Islet of Langerhans (tissue), 1 donor: ENCODE data around the gene MB.
"Not testable (repeated sequence)": the region's sequence is repeated elsewhere in the genome, so short reads cannot be mapped to it uniquely, and the experiment has no call there.

Source experiments
- FAIRE-seq: peaks from one replicate; lab custom pipeline; 2011; peaks lifted over from hg19 to GRCh38; lab: Jason Lieb, UNC

Gene MB

GRCh38 chr22:35637254-35637653, 20.1 kb upstream of the MB start:
- no peak for FAIRE-seq

DNA sequence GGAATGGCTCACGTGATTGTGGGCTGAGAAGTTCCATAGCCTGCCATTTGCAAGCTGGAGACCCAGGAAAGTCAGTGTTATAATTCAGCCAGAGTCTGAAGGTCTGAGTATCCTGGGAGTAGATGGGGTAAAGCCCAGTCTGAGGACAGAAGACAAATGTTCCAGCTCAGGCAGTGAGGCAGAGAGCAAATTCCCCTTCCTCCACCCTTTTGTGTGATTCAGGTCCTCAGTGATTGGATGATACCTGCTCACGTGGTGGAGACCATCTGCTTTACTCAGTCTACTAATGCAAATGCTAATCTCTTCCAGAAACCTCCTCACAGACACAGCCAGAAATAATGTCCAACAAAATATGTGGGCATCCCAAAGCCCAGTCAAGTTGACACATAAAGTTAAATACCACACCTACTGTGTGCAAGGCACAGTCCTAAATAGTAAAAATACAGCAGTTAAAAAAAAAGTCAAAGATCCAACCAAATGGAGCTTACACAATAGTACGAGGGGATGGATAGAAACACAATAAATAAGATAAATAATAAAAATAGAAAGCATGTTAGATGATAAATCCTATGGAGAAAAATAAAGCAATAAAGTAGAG, 17.9 kb upstream of the MB start:
- no peak for FAIRE-seq

GRCh38 chr22:35634015-35634414, 16.9 kb upstream of the MB start:
- FAIRE-seq: no peak

DNA sequence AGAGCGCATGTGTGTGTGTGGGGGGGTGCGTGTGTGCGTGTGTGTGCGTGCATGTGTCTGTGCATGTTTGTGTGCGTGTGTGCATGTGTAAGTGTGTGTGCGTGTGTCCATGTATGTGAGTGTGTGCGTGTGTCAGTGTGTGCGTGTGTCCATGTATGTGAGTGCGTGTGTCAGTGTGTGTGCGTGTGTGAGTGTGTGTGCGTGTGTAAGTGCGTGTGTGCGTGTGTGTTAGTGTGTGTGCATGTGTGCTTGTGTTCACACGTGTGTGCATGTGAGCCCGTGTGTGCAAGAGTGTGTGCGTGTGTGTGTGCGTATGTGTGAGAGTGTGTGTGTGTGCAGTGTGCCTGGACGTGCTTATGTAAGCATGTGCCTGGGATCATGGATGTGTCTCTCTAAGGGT, 16.4 kb upstream of the MB start:
- no peak for FAIRE-seq

DNA sequence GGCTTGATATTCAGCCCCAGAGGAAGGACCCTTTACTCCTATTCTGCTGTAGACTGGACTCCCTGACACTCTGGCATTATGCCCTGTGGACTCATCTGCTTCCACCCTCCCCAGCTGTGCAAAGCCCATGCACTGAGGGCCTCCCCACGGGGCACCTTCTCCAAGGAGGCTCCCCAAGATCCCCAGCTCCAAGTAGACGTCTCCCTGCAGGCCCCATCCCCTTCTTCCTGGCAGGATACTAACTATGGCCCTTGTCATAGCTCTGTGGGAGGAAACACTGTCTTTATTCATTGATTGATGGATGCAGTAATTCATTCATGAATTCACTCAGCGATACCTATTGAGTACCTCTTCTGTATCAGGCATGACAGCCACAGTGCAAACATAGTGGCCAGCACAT, 15.8 kb upstream of the MB start:
- FAIRE-seq: no peak

- no peak for FAIRE-seq
Observed at GRCh38 chr22:35631597-35631996, 14.5 kb upstream of the MB start.

DNA sequence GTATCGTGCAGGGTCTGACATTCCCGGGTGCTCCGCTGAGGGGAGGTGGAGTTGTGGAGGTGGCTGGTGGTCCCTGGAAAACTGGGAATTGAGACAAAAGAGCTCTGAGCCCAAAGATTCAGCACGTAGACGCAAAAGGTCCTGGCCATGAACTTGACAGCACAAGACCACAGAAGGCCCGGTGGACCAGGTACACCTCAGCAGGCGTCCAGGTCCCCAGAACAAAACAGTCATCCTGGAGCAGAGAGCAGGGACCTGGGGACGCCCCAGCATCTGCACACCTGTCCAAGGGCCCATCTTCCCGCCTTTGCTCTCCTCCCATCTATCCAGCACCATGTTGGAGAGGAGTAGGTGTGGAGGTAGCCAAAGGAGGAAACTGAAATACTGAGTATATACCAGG, 13.8 kb upstream of the MB start:
- FAIRE-seq: no peak

- no peak for FAIRE-seq
Observed at GRCh38 chr22:35630387-35630793, 13.3 kb upstream of the MB start.

DNA sequence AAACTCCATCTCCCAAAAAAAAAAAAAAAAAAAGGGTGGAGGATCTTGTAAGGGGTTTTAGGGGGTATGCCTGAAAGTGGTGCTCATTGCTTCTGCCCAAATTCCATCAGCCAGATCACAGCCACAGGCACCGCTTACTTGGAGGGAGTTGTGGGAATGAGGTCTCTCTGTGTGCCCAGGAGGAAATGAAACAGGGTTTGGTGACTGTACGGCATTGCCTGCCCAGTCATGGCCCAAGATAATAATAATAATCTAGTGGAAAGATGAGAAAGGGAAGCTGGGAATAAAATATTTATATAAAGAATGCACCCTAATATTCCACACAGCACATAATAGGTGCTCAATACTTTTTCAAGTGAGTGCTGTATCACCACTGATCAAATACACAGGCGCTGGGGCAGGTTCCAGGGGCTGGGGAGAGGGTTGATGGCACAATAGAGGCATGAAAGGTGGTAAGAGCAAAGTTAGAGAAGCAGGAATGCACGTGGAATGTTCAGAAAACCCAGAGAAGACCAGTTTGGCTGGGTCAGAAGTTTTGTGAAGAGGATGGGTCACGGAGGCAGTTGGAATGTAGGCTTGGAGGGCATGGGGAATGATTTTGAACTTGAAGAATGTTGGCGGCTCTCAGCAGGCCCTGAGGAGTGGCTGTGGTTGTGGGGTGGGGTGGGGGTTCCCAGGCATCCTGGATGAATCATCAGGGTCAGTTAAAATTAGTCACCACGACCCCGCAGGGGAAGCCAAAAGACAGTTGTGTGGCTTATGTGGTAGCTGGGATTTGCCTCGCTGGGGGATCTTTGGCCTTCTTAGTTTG, 12.5 kb upstream of the MB start:
- no peak for FAIRE-seq

GRCh38 chr22:35628732-35629131, 11.6 kb upstream of the MB start:
- FAIRE-seq: no peak

DNA sequence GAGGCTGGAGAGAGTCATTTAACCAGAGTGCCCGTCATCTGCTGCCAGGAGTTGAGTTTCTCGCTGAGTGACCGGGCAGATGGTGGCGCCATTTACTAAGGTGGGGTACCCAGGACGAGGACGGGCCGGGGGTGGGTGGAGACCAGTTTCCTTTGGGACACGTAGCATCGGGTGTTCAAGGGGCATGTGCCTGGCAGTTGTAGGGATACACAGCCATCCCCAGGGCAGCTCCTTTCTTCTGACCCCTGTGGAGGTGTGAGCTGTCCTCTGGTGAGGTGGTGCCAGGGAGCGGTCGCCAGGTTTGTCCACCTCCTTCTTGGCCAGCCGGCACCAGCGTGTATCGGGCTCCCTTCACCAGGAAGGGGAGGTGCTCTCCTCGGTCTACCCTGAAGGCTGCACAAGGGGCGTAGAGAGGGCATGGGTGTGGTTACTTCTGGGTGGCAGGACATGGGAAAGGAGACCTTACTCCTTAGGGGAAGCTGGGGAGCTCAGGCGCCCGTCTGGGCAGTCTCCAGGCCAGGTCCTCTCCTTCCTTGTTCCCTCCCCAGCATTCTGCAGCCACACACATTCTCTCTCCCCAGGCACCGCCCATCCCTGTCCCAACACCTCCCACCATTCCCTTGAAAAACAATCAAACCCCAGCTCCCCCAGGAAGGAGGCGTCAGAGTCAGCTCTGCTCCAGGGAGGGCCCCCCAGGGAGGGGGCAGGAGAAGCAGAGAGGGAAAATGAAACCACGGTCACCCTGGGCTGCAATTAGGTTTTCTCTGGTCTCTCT, 10.3 kb upstream of the MB start:
- FAIRE-seq: peak; percentile 49

DNA sequence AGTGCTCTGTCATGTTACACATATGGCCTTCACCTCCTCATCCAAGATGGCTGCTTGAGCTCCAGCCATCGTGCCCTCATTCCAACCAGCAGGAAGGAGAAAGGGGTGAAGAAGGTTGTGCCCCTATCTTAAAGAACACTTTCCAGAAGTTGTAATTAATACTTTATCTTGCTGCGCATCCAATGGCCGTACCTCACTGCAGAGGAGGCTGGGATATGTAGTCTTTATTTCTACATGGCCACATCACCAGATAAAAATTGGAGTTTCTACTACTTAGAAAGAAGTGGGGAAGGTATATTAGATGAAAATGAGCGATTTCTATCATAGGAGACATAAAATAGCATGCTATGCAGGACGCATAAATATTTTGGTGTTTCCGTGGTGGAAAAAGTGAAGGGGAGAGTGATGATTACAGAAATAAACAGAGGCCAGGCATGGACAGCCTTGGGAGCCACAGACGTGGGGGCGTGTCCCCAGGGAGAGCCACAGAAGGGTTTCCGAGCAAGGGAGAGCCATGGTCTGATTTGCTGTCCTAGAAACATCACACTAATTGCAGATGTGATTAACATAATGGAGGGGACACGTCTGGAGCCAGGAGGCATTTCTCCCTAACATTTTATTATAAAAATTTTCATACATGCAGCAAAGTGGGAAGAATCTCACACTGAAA, 8.8 kb upstream of the MB start:
- FAIRE-seq: no peak

- no peak for FAIRE-seq
Observed at GRCh38 chr22:35624547-35624946, 7.4 kb upstream of the MB start.

DNA sequence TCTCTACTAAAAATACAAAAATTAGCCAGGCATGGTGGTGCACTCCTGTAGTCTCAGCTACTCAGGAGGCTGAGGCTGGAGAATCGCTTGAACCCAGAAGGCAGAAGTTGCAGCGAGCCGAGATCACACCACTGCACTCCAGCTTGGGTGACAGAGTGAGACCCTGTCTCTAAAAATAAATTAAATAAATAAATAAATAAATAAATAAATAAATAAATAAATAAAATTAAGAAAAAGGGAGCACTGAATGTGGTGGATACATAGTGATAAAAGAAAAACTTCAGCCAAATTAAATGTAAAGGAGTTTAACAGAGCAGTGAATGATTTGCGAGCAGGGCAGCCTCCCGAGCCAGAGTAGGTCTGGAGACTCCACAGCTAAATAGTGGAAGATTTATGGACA, 6.8 kb upstream of the MB start:
- not testable (repeated sequence) for FAIRE-seq

DNA sequence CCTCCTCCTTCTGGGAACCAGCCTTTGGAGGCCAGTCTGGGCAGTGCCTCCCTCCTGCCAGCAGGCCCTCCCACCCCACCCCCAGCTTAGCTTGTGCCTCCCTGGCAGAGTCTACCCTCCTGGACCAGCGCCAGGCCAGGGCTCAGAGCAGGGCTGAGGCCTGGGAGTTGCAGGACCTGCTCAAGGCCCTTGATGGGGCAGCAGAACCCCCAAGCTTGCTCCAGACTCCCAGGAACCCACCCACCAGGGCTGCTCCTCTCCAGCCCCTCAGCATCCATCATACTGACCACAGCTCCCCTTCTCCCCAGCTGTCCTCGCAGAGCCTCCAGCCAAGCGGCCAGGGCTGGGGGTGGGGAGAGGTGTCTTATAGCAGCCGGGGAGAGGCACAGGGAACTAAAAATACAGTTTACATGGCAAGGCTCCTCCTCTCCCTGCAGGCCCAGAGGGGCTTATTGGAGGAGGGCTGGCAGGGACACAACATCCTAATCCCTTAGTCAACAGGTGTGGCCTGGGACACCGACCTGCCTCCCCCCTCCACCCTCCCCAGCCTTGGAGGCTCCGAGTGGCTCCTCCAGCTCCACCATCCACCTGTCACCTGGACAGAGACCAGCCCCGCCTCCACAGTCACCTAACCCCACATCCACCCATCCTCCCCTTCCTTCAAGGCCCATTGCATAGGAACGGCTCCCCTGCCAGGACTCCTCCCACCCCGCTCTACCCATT, 5.2 kb upstream of the MB start:
- FAIRE-seq: no peak

GRCh38 chr22:35621451-35621850, 4.3 kb upstream of the MB start:
- FAIRE-seq: no peak

- peak; percentile 68 for FAIRE-seq
Observed at GRCh38 chr22:35620624-35621251, 3.6 kb upstream of the MB start.

GRCh38 chr22:35619336-35620094, 2.4 kb upstream of the MB start:
- FAIRE-seq: no peak

GRCh38 chr22:35618427-35619223, 1.5 kb upstream of the MB start:
- no peak for FAIRE-seq

GRCh38 chr22:35616043-35616442, 1.1 kb downstream of the MB start:
- FAIRE-seq: no peak
